GM21381 (cell line): ENCODE results near the gene AKR1E2.
"Not testable (repeated sequence)": the region's sequence is repeated elsewhere in the genome, so short reads cannot be mapped to it uniquely, and the experiment has no call there.

Experiments used
- ATAC-seq: cut with Tn5 transposase; IDR thresholded peaks from one replicate; pipeline ENCODE4 v1.9.1; 2021; ENCODE audit warnings: mild to moderate bottlenecking, moderate library complexity; ENCODE audit not compliant: unreplicated experiment

Gene AKR1E2

GRCh38 chr10:4813023-4813422 lies 13.0 kb upstream of the AKR1E2 start:
- no peak for ATAC-seq

DNA sequence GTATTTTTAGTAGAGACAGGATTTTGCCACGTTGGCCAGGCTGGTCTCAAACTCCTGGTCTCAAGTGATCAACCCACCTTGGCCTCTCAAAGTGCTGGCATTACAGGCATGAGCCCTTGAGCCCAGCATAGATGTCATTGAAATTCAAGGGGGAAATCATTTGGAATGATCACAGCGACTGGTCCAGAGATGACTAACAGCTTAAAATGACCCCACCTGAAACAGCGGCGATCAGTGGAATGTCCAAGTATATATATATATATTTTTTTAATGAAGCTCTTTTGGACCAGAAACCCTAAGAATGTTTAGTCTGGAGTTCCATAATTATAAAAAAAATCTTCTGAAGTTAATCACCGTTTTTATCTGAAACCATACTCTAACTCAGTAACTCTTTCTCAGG lies 12.5 kb upstream of the AKR1E2 start:
- no peak for ATAC-seq

GRCh38 chr10:4815646-4816180 lies 10.3 kb upstream of the AKR1E2 start:
- not testable (repeated sequence) for ATAC-seq

DNA sequence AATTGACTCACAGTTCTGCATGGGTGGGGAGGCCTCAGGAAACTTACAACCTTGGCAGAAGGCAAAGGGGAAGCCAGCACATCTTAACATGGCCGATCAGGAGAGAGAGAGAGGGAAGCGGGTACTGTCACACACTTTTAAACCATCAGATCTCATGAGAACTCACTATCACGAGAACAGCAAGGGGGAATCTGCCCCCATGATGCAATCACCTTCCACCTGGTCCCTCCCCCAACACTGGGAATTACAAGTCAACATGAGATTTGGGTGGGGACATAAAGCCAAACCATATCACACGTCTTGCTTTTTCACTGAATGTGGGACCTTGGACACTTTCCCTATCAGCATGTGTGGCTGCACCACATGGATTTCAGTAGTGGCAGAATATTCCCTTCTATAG lies 9.0 kb upstream of the AKR1E2 start:
- no peak for ATAC-seq

DNA sequence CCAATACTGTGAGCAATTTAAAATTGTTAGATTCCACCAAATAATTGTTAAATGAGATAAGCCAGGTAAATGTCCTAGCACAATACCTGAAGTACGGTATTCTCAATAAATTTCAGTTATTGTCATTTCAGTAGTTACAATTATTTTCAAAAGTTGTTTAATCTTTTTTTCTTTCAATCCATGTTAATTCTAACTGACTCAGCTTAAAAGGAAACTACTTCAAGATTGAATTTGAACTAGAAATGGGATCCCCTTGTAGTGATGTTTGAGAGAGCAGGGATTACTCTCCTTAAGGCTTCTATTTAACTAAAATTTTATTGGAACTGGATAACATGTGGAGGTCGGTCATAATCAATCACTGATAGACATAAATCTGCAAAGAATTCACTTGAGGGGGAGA lies 6.9 kb upstream of the AKR1E2 start:
- no peak for ATAC-seq

DNA sequence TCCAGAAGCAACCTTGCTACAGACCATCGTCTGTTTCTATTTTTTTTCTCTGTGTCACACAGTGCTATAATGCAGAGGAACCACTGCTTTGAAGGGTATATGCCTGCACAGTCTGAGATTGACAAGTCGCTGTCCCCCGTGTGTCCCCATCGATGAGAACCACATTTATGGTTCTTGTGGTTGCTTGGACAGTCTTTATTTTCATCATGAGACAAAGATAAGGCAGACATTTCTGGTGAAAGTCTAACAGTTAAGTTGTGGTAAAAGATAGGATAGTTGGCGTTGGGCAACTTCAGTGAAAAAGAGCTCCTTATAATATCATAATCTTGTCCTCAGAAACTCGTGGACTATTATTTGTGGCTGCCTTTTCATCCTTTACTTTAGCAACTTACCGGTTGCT lies 6.3 kb upstream of the AKR1E2 start:
- ATAC-seq, result no peak

- ATAC-seq, result no peak
Observed at GRCh38 chr10:4820804-4821401, 5.1 kb upstream of the AKR1E2 start.

DNA sequence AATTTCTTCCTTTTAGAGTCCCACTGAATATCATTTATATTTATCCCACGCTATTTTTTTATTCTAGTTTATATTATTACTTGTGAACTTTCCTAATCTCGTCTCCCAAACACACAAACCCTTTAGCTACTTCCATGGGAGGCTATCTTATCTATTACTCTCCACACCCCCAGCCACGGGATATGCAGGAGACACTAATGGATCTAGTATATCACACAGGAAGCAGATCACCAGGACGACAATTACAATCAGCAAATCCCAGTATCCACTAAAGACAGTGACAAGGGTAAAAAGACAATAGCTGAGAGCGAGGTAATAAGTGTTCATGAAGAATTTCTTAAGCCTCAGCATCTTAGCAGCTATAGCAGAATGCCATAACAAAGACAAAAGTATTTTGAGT lies 3.8 kb upstream of the AKR1E2 start:
- no peak for ATAC-seq

- no peak for ATAC-seq
Observed at GRCh38 chr10:4824791-4825310, 1.2 kb upstream of the AKR1E2 start.

DNA sequence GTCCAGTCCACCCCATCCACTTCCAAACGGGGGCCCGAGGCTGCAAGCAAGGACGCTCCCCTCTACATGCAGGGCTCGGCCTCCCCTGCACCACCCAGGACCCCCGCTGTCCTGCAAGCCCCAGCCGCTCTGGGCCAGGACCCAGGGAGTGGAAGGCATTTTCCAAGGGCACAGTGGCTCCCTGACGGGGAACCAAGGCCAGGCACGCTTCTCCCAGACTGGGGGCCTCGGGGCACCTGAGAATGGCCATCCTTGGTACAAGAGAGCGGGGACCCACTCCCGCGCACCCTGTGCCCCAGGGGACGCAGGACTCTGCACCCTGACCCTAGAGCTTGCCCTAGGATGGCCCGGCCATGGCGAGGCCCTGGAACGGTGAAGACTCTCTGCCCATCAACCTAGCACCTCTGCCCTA lies 545 bp upstream of the AKR1E2 start:
- no peak for ATAC-seq

DNA sequence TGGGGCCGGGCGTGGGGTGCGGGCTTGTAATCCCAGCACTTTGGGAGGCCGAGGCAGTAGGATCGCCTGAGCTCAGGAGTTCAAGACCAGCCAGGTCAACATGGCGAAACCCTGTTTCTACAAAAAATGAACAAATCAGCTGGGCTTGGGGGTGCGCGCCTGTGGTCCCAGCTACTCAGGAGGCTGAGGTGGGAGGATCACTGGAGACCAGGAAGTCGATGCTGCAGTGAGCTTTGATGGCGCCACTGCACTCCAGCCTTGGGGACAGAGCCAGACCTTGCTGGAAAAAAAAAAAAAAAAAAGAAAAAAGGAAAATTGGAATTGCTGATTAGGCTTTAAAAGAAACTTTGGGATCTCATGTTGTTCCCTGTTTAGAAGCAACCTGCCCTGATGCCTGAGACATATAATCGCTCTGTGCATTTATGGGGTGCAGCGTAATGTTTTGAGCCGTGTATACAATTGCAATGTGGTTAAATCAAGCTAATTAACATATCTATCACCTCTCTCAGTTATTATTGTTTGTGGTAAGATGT lies 851 bp downstream of the AKR1E2 start:
- ATAC-seq, result no peak

- ATAC-seq, result no peak
Observed at GRCh38 chr10:4828005-4828404, 2.0 kb downstream of the AKR1E2 start.

DNA sequence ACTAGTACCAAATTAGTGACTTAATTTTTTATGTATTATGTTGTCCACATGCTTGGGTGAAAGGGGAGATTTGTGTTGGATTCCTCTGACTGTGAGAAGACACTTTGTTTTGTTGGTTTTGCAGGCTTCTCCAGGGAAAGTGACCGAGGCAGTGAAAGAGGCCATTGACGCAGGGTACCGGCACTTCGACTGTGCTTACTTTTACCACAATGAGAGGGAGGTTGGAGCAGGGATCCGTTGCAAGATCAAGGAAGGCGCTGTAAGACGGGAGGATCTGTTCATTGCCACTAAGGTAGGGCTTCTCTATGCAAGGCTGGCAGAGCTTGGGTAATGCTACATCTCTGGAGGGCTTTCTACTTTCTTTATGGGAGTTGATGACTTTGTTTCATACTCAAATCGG lies 4.5 kb downstream of the AKR1E2 start:
- ATAC-seq, result no peak

DNA sequence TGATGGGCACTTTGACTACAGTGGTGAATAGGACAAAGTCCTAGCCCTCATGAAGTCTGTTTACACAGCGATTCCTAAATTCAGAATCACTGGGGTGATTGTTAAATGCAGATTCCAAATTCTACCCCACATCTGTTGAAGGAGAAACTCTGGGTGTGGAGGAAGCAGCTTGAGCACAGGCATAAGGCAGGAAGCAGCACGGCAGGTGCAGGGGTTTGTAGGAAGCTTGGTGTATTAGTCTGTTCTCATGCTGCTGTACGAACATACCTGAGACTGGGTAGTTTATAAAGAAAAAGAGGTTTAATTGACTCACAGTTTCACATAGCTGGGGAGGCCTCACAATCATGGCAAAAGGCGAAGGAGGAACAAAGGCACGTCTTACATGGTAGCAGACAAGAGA lies 5.1 kb downstream of the AKR1E2 start:
- ATAC-seq, result no peak

GRCh38 chr10:4833286-4833685 lies 7.3 kb downstream of the AKR1E2 start:
- ATAC-seq, result no peak

DNA sequence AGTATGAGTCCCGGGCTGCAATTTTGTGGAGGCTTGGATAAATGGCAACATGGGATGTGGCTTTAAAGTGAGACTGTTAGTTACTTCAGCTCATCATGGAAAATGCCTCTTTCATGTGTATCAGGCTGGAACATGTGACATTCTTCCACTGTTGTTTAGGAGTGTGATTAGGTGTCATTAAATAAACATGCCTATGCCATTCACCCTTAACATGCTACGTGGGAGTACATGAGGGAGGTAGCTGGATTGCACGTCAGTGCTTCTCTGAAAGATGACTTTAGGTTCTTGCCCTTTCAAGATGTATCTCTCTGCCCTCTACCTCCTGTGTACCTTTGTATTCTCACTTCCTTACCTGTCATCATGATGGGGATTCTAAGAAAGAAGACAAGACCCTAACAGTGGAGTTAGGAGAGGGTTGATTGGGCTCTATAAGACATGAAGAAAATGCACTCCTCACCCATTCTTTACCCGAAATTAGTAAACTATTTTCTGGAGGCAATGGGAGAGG lies 8.9 kb downstream of the AKR1E2 start:
- ATAC-seq, result no peak

GRCh38 chr10:4835494-4835918 lies 9.5 kb downstream of the AKR1E2 start:
- no peak for ATAC-seq

DNA sequence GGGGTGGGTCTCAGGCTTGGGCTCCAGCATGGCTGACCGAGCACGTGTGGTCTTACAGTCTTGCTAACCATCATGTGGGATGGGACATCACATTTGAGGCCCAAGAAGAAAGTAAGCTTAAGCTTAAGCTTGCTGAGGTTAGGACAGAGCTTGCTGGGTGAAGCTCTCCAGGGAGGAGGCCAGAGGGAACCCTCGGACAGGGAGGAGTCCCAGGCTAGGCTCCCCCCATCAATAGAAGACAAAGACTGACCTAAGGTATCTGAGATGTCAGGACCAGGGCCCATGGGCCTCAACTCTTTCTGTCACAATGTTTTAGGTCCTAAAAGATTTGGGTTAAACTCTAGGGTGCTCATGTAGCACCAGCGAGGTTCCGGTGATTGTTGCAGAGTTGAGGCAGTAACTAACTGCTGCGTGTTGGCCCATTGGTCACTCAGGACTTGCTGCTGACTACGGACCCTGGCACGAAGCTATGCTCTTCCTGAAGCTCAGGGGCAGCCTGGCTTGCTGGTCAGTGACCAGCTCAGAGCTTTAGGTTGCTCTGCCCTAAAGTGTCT lies 10.5 kb downstream of the AKR1E2 start:
- no peak for ATAC-seq

DNA sequence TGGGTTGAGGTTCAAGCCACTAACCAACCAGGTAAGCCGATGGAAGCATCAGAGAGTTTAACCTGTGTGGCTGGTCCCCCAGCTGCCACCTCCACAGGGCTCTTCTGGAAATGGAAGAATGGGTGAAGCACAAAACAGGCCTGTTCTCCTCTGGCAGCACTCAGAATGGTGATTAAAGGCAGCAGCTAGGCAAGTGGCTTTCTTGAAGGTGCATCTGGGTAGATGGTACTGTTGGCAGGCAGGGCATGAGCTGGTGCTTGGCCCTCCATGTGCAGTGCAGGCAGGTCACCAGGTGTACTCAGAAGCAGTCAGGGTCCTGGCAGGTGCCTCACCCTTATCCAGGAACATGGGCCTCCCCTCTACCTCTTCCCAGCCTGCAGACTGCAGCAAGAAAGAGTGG lies 11.5 kb downstream of the AKR1E2 start:
- no peak for ATAC-seq

DNA sequence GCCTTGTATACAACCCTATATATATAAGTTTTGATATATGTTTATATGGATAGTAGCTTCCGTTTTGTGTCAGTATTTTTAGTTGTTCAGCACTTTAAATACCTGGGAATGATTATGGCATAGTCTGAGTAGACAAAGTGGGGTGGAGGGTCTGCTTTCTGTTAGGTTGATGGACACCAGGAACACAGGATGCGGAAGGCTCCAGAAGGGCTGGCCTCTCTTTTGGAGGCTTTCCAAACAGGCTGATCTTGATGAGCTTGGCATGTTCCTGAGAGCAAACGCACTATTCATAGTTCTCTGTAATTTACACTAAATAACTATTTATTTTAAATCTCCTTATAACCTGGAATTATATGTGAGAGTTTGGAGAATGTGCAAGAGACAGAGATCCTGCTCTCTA lies 12.7 kb downstream of the AKR1E2 start:
- no peak for ATAC-seq

- ATAC-seq, result no peak
Observed at GRCh38 chr10:4839353-4839752, 13.3 kb downstream of the AKR1E2 start.

DNA sequence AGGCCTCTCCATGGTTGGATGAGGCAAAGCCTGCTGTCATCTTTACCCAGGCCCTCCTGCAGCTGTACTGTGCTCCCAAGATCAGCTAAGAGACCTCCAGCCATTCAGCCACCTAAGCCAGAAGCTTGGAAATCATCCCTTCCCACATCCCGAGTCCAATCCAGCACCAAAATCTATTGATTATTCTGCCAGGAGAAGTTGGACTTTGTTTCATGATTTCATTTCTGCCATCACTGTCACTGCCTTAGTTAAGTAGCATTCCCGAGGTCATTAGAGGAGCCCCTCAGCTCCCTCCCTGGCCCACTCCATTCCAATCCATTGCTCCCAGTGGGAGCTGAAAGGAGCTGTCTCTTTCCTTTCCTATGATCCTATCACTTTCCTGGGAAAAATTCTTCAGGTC lies 14.1 kb downstream of the AKR1E2 start:
- no peak for ATAC-seq
